Activated naive CD4-positive, alpha-beta T cell treated with anti-CD3 and anti-CD28 coated beads for 36 hours (primary cell): ENCODE results near the gene MAP4K4. TPM values are rescaled to one million over a fixed set of nuclear protein-coding genes. Genes with fewer than 3 reads are reported as not detected.
"Not testable (repeated sequence)": the region's sequence is repeated elsewhere in the genome, so short reads cannot be mapped to it uniquely, and the experiment has no call there.

ENCODE experiments used
- CTCF ChIA-PET: fragments of 350-600 bp; sonication (Branson Sonifier 250); formaldehyde crosslinking; loops from one replicate; lab custom pipeline; 2021; ENCODE audit warnings: antibody characterized with exemption; lab: Charles Lee
- DNase-seq: peaks from one replicate; pipeline ENCODE4 v3.0.0-alpha.2; 2020
- H3K27ac Mint-ChIP-seq: one replicate; pipeline ENCODE4 v1.8.0; 2021; ENCODE audit warnings: mild to moderate bottlenecking, mixed read lengths
- H3K27me3 Mint-ChIP-seq: one replicate; pipeline ENCODE4 v1.8.0; 2021; ENCODE audit warnings: low read depth, mixed read lengths
- H3K36me3 Mint-ChIP-seq: one replicate; pipeline ENCODE4 v1.8.0; 2021; ENCODE audit warnings: low read depth, mixed read lengths
- H3K4me1 Mint-ChIP-seq: one replicate; pipeline ENCODE4 v1.8.0; 2021; ENCODE audit warnings: low read depth, mixed read lengths
- H3K4me3 Mint-ChIP-seq: one replicate; pipeline ENCODE4 v1.8.0; 2021; ENCODE audit warnings: mild to moderate bottlenecking, moderate library complexity, mixed read lengths
- H3K9me3 Mint-ChIP-seq: one replicate; pipeline ENCODE4 v1.8.0; 2021; ENCODE audit warnings: mixed read lengths
- intact Hi-C: fragments of 100-400 bp; cut with micrococcal nuclease; formaldehyde crosslinking; loops from one replicate; pipeline ENCODE4 v1.15.1; 2023
- total RNA-seq, 2 experiments: library from RNA; stranded (reverse); gene quantifications; one replicate each; pipeline ENCODE4 v1.2.3, GENCODE V29; 2021

The MAP4K4 gene
- total RNA-seq, 2 experiments from 2014 or later: 126 to 131 TPM

DNA sequence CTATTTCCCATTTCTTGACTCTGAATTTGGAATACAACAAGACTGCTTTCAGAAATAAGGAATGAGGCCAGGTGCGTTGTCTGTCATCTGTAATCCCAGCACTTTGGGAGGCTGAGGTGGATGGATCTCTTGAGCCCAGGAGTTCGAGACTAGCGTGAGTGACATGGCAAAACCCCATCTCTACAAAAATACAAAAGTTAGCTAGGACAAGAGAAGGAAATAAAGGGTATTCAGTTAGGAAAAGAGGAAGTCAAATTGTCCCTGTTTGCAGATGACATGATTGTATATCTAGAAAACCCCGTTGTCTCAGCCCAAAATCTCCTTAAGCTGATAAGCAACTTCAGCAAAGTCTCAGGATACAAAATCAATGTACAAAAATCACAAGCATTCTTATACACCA lies 51.0 kb downstream of the MAP4K4 start:
- H3K9me3 Mint-ChIP-seq, DNase-seq, H3K36me3 Mint-ChIP-seq, H3K27me3 Mint-ChIP-seq, H3K4me3 Mint-ChIP-seq, intact Hi-C loops, H3K27ac Mint-ChIP-seq: not testable (repeated sequence)
- CTCF ChIA-PET: interaction anchor here (1.0 kb wide), 1 partner anchor 51 kb away, joined by 3 read pairs; the partner anchor contains the start of gene MAP4K4
- peaks cover 73% of the 10 kb centered on the region for H3K4me1 Mint-ChIP-seq

DNA sequence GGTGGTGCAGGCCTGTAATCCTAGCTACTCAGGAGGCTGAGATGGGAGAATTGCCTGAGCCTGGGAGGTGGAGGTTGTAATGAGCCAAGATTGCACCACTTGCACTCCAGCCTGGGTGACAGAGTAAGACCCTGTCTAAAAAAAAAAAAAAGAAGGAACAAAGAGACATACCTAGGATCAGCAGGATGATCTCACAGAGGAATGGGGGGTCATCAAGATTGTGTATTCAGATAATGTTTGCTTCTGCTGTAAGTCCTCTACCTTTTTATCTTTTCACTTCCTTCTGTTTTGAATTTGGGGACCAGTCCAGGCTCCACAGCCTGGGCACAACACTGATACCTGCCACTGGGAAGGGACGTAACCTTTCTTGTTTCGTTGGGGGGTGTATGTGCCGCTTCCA lies 53.2 kb downstream of the MAP4K4 start:
- no peak for DNase-seq
- no peak overlapping the region for H3K27ac Mint-ChIP-seq
- no peak overlapping the region for H3K4me3 Mint-ChIP-seq
- peaks cover 4% of the 10 kb centered on the region for H3K36me3 Mint-ChIP-seq
- no peaks in the 10 kb centered on the region for H3K9me3 Mint-ChIP-seq
- H3K4me1 Mint-ChIP-seq: peaks cover 76% of the 10 kb centered on the region
- H3K27me3 Mint-ChIP-seq: no peaks in the 10 kb centered on the region
- CTCF ChIA-PET: no interaction called here
- intact Hi-C loops: no loop called here

DNA sequence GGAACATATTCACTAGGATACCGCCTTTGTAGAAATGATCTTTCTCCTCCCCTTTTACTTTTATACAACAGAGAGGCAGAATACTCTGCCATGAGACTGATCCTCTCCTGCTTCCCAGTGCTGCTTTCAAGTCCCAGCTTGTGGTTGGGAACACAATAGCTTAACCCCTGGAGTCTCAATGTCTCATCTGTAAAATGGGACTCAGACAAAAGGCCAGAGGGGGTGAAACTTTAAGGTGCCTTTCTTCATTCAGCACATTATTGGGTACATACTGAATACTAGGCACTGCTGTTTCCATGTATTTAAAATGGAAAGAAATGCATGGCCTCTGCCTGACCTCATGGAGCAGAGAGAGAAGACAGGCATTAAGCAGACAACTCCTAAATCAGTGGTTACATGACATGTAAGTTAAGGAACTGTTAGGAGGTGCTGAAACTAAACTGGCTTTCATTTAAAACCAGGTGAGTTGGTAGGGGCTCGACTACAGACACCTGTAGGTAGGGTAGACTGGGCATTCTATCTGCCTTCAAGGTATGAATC lies 53.8 kb downstream of the MAP4K4 start:
- Mint-ChIP-seq H3K4me1 (peaks cover 75% of the 10 kb centered on the region), H3K27ac (no peak overlapping the region), H3K9me3 (no peaks in the 10 kb centered on the region), H3K36me3 (peaks cover 4% of the 10 kb centered on the region), H3K27me3 (no peaks in the 10 kb centered on the region), H3K4me3 (no peak overlapping the region)
- CTCF ChIA-PET: no interaction called here
- intact Hi-C loops: no loop called here
- DNase-seq: no peak

DNA sequence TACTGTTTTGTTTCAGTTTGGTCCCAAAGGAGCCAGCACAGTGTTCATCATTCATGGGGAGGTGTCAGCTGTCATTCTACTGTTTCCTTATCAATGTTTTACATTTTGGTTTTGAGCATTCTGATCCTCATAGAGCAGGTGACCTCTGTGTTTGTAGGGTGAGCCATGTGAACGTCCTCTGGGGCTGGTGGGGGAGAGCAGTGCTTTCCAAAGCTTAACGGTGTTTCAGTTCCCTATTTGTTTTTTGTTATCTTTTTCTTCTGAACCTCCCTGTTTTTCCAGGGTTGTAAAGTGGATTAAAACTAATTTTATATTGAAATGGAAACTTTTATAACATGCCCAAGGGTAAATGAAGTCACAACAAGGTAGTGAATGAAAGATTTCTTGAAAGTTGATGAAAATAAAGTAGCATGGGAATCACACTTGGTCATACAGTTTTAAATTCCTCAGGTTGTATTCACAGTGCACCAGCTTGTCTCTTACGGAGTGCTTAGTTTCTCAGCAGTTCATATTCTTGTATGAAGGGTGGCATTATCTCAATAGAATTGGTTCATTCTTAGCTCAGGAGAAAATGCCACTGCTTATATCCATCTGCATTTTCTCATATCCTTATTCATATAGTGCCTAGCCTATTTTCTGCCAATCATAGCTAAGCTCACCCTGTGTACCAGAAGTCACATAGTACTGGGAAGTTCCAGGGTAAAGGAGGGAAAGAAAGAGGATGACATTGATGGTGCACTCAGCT lies 54.5 kb downstream of the MAP4K4 start:
- Mint-ChIP-seq H3K27ac (no peak overlapping the region), H3K36me3 (peaks cover 4% of the 10 kb centered on the region), H3K4me1 (peaks cover 74% of the 10 kb centered on the region), H3K4me3 (no peak overlapping the region), H3K27me3 (no peaks in the 10 kb centered on the region), H3K9me3 (no peaks in the 10 kb centered on the region)
- DNase-seq: no peak
- intact Hi-C loops: no loop called here
- CTCF ChIA-PET: interaction anchor here (1.1 to 1.7 kb wide), 3 partner anchors 11 to 79 kb away, joined by 3 to 7 read pairs (median 3); no protein-coding TSS in a partner anchor

DNA sequence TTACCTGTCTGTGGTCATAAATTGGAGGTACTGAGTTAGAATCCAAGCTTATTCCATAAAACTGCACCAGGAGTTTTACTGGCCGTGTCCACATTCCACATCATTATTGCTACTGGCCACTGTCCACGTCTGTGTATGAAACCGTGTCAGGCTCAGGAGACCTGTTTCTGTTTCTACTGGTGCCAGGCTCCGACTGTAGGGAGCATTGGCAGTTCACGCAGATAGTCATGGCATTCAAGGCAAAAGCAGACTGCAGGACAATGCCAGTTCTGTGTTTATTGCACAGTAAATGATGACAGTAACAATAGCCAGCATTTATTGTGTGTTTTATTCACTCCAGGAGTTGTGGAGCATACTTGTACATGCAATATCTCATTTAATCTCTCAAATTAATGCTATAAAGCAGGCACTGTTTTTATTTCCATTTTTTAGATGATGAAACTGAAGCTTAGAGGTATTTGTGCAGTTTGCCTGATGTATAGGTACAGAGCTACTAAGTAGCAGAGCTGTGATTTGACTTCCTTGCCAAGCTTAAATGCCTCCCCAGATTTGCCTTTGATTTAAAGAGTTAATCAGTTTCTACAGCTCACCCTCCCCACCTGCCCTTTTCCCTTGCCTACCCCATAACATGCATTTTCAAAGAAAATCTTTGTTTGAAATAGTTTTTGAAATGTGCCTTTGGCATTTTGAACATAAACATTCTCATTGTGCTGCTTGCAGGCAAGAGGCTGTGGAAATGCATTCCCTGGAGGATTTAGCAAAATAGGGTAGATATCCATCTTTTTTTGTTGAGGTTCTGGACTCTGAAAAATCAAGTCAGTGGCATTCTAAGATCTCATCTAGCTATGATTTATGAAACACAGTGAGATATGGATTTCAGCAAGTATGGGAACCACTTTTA lies 55.5 kb downstream of the MAP4K4 start:
- H3K27me3 Mint-ChIP-seq: no peaks in the 10 kb centered on the region
- intact Hi-C loops: no loop called here
- H3K4me1 Mint-ChIP-seq: peaks cover 77% of the 10 kb centered on the region
- H3K4me3 Mint-ChIP-seq: no peak overlapping the region
- no peak for DNase-seq
- CTCF ChIA-PET: interaction anchor here (0.6 to 1.7 kb wide), 6 partner anchors 10 to 334 kb away, joined by 3 to 7 read pairs (median 4); no protein-coding TSS in a partner anchor
- no peak overlapping the region for H3K27ac Mint-ChIP-seq
- peaks cover 4% of the 10 kb centered on the region for H3K36me3 Mint-ChIP-seq
- no peaks in the 10 kb centered on the region for H3K9me3 Mint-ChIP-seq

DNA sequence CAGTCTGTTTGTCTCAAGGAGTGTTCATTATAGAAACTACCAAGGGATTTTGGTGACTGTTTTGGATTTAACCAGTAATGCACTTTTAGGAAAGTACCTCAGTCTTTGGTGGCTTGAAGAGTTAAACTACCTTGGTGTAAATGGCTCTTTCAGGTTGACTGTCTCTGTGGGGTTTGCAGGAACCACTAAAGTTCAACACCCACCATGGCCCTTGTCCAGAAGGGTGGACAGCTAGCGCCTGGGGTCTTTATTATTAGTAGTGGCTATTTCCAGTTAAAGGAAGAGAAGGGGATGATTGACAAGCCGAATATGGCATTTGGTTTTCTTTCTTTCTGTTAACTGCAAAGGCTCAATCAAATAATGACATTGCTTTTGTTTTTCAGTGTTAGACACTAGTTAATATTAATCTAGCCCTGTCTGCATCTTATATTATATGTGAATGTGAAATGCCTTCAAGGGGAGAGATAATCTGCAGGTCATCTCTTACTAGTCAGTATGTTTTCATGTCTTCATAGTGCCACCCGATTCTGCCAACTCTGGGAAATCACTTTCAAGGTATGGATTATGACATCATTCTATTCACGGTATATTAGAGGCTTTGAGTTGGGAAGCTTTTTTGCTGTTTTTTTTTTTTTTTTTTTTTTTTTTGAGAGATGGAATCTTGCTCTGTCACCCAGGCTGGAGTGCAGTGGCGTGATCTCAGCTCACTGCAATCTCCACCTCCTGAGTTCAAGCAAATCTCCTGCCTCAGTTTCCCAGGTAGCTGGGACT lies 56.4 kb downstream of the MAP4K4 start:
- peaks cover 5% of the 10 kb centered on the region for H3K36me3 Mint-ChIP-seq
- H3K4me3 Mint-ChIP-seq: no peak overlapping the region
- H3K27me3 Mint-ChIP-seq: no peaks in the 10 kb centered on the region
- H3K9me3 Mint-ChIP-seq: no peaks in the 10 kb centered on the region
- peak overlapping the region; percentile 56 for H3K27ac Mint-ChIP-seq
- CTCF ChIA-PET: interaction anchor here (0.5 to 1.5 kb wide), 6 partner anchors 10 to 335 kb away, joined by 3 to 5 read pairs (median 4); no protein-coding TSS in a partner anchor
- intact Hi-C loops: no loop called here
- no peak for DNase-seq
- peaks cover 81% of the 10 kb centered on the region for H3K4me1 Mint-ChIP-seq

DNA sequence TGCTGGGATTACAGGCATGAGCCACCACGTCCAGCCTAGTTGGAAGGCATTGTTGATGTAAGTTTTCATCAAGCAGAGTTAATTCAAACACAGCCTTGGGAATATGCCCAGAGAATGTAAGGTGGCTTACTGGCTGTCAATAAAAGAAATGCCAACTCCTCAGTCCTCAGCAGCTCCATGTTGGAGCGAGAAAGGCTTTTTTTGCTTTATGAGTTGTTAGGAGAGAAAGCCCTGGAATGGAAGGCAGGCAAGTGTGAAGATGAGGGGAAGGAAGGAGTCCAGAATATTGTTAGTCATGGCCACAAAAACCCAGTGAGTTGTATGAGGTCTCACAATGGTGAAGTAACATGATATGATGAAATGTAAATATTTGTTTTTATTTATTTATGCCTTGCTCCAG lies 57.1 kb downstream of the MAP4K4 start:
- CTCF ChIA-PET: interaction anchor here (0.5 to 1.5 kb wide), 6 partner anchors 9 to 479 kb away, joined by 3 to 5 read pairs (median 4); no protein-coding TSS in a partner anchor
- no peak overlapping the region for H3K27ac Mint-ChIP-seq
- H3K27me3 Mint-ChIP-seq: no peaks in the 10 kb centered on the region
- DNase-seq: no peak
- H3K9me3 Mint-ChIP-seq: no peaks in the 10 kb centered on the region
- peaks cover 84% of the 10 kb centered on the region for H3K4me1 Mint-ChIP-seq
- H3K36me3 Mint-ChIP-seq: peaks cover 5% of the 10 kb centered on the region
- no peak overlapping the region for H3K4me3 Mint-ChIP-seq
- intact Hi-C loops: no loop called here

DNA sequence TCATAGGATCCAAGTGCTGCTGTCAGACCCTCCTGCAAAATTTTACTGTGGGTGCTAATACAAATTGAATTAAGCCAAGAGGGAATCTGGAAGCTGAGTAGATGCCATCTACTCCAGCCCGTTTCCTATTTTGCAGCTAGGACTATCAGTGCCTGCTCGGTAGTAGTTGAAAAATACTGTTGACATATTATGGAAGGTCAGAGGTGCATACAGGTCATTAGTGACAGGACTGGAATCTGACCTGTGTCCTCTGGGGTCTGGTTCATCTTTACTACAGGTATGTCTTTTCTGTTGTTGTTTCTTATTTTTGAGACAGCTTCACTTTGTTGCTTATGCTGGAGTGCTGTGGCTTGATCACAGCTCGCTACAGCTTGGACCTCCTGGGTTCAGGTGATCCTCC lies 58.8 kb downstream of the MAP4K4 start:
- CTCF ChIA-PET: interaction anchor here (1.1 to 1.5 kb wide), 3 partner anchors 66 to 337 kb away, joined by 3 to 4 read pairs (median 3); no protein-coding TSS in a partner anchor
- Mint-ChIP-seq H3K4me1 (peaks cover 79% of the 10 kb centered on the region), H3K27me3 (no peaks in the 10 kb centered on the region), H3K9me3 (no peaks in the 10 kb centered on the region), H3K36me3 (peaks cover 6% of the 10 kb centered on the region), H3K27ac (no peak overlapping the region), H3K4me3 (no peak overlapping the region)
- intact Hi-C loops: no loop called here
- no peak for DNase-seq

DNA sequence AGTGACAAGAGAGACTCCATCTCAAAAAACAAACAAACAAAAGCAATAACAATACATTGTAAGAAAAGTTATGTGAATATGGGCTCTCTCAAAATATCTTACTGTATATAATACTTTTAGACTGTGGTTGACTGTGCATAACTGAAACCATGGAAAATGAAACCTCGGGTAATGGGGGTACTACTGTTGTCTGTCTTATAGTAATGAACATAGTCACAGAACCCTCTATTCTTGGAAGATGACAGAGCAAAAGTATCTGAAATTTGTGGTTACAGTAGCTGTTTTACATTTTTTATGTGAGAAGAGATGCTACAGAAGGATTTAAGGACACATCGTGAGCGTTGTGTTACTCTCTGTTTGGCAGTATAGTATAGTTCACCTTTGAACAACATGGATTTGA lies 60.5 kb downstream of the MAP4K4 start:
- peak; percentile 60 for DNase-seq
- no peaks in the 10 kb centered on the region for H3K9me3 Mint-ChIP-seq
- H3K36me3 Mint-ChIP-seq: peaks cover 9% of the 10 kb centered on the region
- H3K4me1 Mint-ChIP-seq: peaks cover 77% of the 10 kb centered on the region
- CTCF ChIA-PET: interaction anchor here (0.9 to 1.8 kb wide), 5 partner anchors 9 to 70 kb away, joined by 3 to 5 read pairs (median 3); no protein-coding TSS in a partner anchor
- H3K27ac Mint-ChIP-seq: peak overlapping the region; percentile 81
- H3K4me3 Mint-ChIP-seq: peak overlapping the region; percentile 48
- H3K27me3 Mint-ChIP-seq: no peaks in the 10 kb centered on the region
- intact Hi-C loops: loop anchor here (1.0 kb wide), 4 partner anchors 13 to 72 kb away; no protein-coding TSS in a partner anchor

DNA sequence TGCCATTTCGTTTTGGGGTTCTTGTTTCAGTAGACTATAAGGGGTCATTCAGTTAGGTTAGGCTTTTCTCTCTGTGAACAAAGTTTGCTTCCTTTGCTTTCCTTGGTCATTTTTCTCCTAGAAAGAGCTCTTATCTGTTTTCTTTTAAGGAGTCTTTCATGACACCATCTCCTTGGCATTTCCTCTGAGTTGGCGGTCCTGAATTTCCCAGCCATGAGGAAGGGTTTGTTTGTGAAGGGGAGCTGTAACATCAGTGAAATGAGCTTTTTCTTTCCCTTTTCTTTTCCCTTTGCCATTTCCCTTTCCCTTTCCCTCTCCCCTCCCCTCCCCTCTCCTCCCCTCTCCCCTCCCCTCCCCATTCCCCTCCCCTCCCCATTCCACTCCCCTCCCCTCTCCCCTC lies 61.7 kb downstream of the MAP4K4 start:
- Mint-ChIP-seq H3K9me3 (no peaks in the 10 kb centered on the region), H3K4me3 (no peak overlapping the region), H3K27me3 (no peaks in the 10 kb centered on the region), H3K4me1 (peaks cover 75% of the 10 kb centered on the region), H3K36me3 (peaks cover 9% of the 10 kb centered on the region), H3K27ac (no peak overlapping the region)
- CTCF ChIA-PET: interaction anchor here (0.6 to 1.2 kb wide), 2 partner anchors 33 to 63 kb away, joined by 3 read pairs; no protein-coding TSS in a partner anchor
- DNase-seq: no peak
- intact Hi-C loops: no loop called here

DNA sequence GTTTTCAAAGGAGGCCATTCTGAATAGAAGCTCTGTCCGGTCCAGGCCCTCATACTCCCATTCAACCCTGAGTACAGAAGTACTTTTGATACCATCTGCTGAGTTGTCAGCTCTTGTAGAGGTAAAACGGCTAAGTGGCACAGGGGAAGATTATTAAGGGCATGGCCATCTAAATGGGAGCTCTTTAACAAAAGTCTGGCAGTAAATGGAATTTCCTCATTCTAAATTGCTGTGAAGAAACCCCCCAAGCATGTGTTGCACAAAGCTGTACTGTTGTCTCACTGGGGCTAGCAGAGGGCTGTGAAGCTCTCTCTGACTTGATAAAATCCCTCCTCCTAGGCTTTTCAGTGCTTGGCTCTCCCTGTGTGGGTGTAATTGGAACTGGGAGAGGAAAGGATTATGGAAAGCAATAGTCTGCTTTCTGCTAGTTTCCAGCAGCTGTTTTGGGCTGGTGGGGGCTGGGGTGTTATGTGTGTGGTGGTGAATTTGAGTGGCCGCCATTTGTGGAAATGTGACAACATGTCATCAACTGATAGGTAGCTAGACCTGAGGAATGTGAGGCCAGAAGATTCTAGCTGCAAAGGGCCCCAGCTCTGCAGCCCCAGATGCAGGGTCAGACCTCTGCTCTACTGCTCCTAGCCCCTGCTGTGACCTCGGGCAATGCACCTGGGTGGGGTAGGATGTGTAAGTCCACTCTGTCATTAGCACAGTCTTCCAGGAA lies 65.1 kb downstream of the MAP4K4 start:
- CTCF ChIA-PET: interaction anchor here (1.2 to 1.8 kb wide), 3 partner anchors 10 to 344 kb away, joined by 3 to 5 read pairs (median 4); no protein-coding TSS in a partner anchor
- Mint-ChIP-seq H3K9me3 (no peaks in the 10 kb centered on the region), H3K27ac (no peak overlapping the region), H3K36me3 (peaks cover 9% of the 10 kb centered on the region), H3K4me1 (peaks cover 72% of the 10 kb centered on the region), H3K4me3 (no peak overlapping the region), H3K27me3 (no peaks in the 10 kb centered on the region)
- intact Hi-C loops: no loop called here
- DNase-seq: no peak
